HEK293 (cell line): ENCODE results near the gene ABLIM3.

ENCODE experiments used
- CTCF ChIA-PET: fragments of 350-600 bp; formaldehyde crosslinking; extraction: SDS; loops from one replicate; lab custom pipeline; 2021; ENCODE audit warnings: antibody characterized with exemption; lab: Yijun Ruan, JAX
- POLR2A ChIA-PET: fragments of 300-600 bp; formaldehyde crosslinking; extraction: SDS; loops from one replicate; lab custom pipeline; 2020; ENCODE audit warnings: antibody characterized with exemption, inconsistent platforms; lab: Yijun Ruan, JAX
- H3K27ac ChIP-seq: fragments of 200-500 bp; sonication (Bioruptor generic); 2 replicates; pipeline ENCODE4 v1.5.1; 2014; ENCODE audit warnings: low read depth, low read length, control low read depth, inconsistent platforms; ENCODE audit errors: extremely low read depth
- H3K36me3 ChIP-seq, 2 experiments: fragments of 200-500 bp in 1 of 2; sonication (Bioruptor generic) in 1 of 2; 1 replicate in 1 of 2; 2 replicates in 1 of 2; pipeline ENCODE4 v1.5.1; 2014 to 2017; ENCODE audit warnings: inconsistent platforms in 2 of 2, low read length in 2 of 2; ENCODE audit not compliant: control insufficient read depth in 2 of 2, insufficient read depth in 1 of 2
- H3K4me1 ChIP-seq: fragments of 200-500 bp; sonication (Bioruptor generic); 2 replicates; pipeline ENCODE4 v1.5.1; 2014; ENCODE audit warnings: mild to moderate bottlenecking, low read length, inconsistent platforms; ENCODE audit not compliant: control insufficient read depth, insufficient read depth
- H3K4me3 ChIP-seq: 2 replicates; pipeline ENCODE4 v1.5.1; 2011; ENCODE audit warnings: low read depth, mild to moderate bottlenecking, control low read depth, low read length, moderate library complexity
- H3K9me3 ChIP-seq: fragments of 200-500 bp; sonication (Bioruptor generic); 2 replicates; pipeline ENCODE4 v1.5.1; 2014; ENCODE audit warnings: low read depth, low read length, inconsistent platforms; ENCODE audit not compliant: control insufficient read depth, insufficient read depth
- FEZF1 ChIP-seq: fragments of 450-650 bp; formaldehyde crosslinking; IDR thresholded peaks from 2 replicates; pipeline ENCODE4 v1.5.1; 2016; ENCODE audit warnings: missing biosample characterization, missing genetic modification characterization
- HIC1 ChIP-seq: fragments of 450-650 bp; formaldehyde crosslinking; IDR thresholded peaks from 2 replicates; pipeline ENCODE4 v1.5.1; 2016; ENCODE audit warnings: missing biosample characterization, missing genetic modification characterization
- KLF16 ChIP-seq: fragments of 450-650 bp; formaldehyde crosslinking; IDR thresholded peaks from 2 replicates; pipeline ENCODE4 v1.5.1; 2017; ENCODE audit warnings: missing biosample characterization, missing genetic modification characterization
- KLF7 ChIP-seq: fragments of 450-650 bp; formaldehyde crosslinking; IDR thresholded peaks from 2 replicates; pipeline ENCODE4 v1.5.1; 2016; ENCODE audit warnings: missing biosample characterization, missing genetic modification characterization, borderline replicate concordance
- ZNF169 ChIP-seq: fragments of 450-650 bp; formaldehyde crosslinking; IDR thresholded peaks from 2 replicates; pipeline ENCODE4 v1.5.1; 2016; ENCODE audit warnings: missing biosample characterization, missing genetic modification characterization
- ZNF211 ChIP-seq: fragments of 450-650 bp; formaldehyde crosslinking; IDR thresholded peaks from 2 replicates; pipeline ENCODE4 v1.5.1; 2016; ENCODE audit warnings: low read depth, missing biosample characterization, missing genetic modification characterization
- ZNF341 ChIP-seq: fragments of 450-650 bp; formaldehyde crosslinking; IDR thresholded peaks from 2 replicates; pipeline ENCODE4; 2016; ENCODE audit warnings: low read depth, missing biosample characterization, missing genetic modification characterization
- ZNF350 ChIP-seq: fragments of 450-650 bp; formaldehyde crosslinking; IDR thresholded peaks from 2 replicates; pipeline ENCODE4 v1.5.0; 2017; ENCODE audit warnings: missing biosample characterization, mild to moderate bottlenecking, missing genetic modification characterization
- ZNF426 ChIP-seq: fragments of 450-650 bp; formaldehyde crosslinking; IDR thresholded peaks from 2 replicates; pipeline ENCODE4 v1.5.1; 2017; ENCODE audit warnings: missing biosample characterization, missing genetic modification characterization, mild to moderate bottlenecking, inconsistent platforms, moderate library complexity
- ZNF449 ChIP-seq: fragments of 450-650 bp; formaldehyde crosslinking; IDR thresholded peaks from 2 replicates; pipeline ENCODE4 v1.5.1; 2017; ENCODE audit warnings: missing biosample characterization, mild to moderate bottlenecking, missing genetic modification characterization, moderate library complexity
- ZNF610 ChIP-seq: fragments of 450-650 bp; formaldehyde crosslinking; IDR thresholded peaks from 2 replicates; pipeline ENCODE4 v1.5.1; 2016; ENCODE audit warnings: missing biosample characterization, missing genetic modification characterization, borderline replicate concordance
- ZNF645 ChIP-seq: fragments of 450-650 bp; formaldehyde crosslinking; IDR thresholded peaks from 2 replicates; pipeline ENCODE4; 2016; ENCODE audit warnings: missing biosample characterization, missing genetic modification characterization
- ZNF664 ChIP-seq: fragments of 450-650 bp; formaldehyde crosslinking; IDR thresholded peaks from 2 replicates; pipeline ENCODE4 v1.5.1; 2016; ENCODE audit warnings: missing biosample characterization, missing genetic modification characterization
- ZSCAN16 ChIP-seq: fragments of 450-650 bp; formaldehyde crosslinking; IDR thresholded peaks from 2 replicates; pipeline ENCODE4 v1.5.1; 2016; ENCODE audit warnings: missing biosample characterization, missing genetic modification characterization
- ZXDB ChIP-seq: fragments of 450-650 bp; formaldehyde crosslinking; IDR thresholded peaks from 2 replicates; pipeline ENCODE4 v1.5.1; 2016; ENCODE audit warnings: missing biosample characterization, missing genetic modification characterization
- TF ChIP-seq, protein P1 (sequence below): fragments of 450-650 bp; formaldehyde crosslinking; IDR thresholded peaks from 2 replicates; pipeline ENCODE4 v1.5.1; 2016; ENCODE audit warnings: missing biosample characterization, missing genetic modification characterization
- TF ChIP-seq, protein P2 (sequence below): fragments of 450-650 bp; formaldehyde crosslinking; optimal IDR thresholded peaks from 2 replicates; pipeline ENCODE3; 2016; ENCODE audit warnings: missing biosample characterization, mild to moderate bottlenecking, missing genetic modification characterization
- TF ChIP-seq, protein P3 (sequence below): fragments of 450-650 bp; formaldehyde crosslinking; IDR thresholded peaks from 2 replicates; pipeline ENCODE4 v1.5.1; 2016; ENCODE audit warnings: missing biosample characterization, missing genetic modification characterization

ABLIM3 gene

GRCh38 chr5:149164731-149165130 is 23.4 kb downstream of the ABLIM3 start (continued):
- no peak for TF ChIP-seq ZNF449 (tag by site-specific recombination)
- TF ChIP-seq, protein P1, sequence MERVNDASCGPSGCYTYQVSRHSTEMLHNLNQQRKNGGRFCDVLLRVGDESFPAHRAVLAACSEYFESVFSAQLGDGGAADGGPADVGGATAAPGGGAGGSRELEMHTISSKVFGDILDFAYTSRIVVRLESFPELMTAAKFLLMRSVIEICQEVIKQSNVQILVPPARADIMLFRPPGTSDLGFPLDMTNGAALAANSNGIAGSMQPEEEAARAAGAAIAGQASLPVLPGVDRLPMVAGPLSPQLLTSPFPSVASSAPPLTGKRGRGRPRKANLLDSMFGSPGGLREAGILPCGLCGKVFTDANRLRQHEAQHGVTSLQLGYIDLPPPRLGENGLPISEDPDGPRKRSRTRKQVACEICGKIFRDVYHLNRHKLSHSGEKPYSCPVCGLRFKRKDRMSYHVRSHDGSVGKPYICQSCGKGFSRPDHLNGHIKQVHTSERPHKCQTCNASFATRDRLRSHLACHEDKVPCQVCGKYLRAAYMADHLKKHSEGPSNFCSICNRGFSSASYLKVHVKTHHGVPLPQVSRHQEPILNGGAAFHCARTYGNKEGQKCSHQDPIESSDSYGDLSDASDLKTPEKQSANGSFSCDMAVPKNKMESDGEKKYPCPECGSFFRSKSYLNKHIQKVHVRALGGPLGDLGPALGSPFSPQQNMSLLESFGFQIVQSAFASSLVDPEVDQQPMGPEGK, result no peak
- TF ChIP-seq ZNF211 (tag by site-specific recombination), result no peak
- no peak for TF ChIP-seq ZNF426 (tag by site-specific recombination)
- no peak for TF ChIP-seq ZNF645
- no peak for TF ChIP-seq ZNF664 (tag by site-specific recombination)
- TF ChIP-seq ZNF169 (tag by site-specific recombination), result no peak
- no peak for TF ChIP-seq ZSCAN16 (tag by site-specific recombination)

DNA sequence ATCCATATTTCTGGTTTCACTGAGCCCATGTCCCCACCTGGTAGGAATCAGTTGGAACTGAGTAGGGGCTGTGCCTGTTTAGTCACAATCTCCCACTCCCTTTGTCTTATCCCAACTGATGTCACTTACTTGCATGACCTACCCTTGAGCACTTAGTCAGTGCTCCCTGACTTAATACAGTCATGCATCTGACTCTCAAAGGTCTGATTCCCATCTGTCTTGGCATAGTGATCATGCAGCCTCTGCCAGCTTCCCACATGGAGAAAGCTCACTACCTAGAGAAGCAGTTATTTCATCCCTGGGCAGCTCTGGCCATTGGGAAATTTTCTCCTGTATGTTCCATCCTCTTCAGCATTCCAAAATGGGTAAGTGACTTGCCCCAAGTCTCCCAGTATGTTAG is 24.8 kb downstream of the ABLIM3 start:
- no peak overlapping the region for H3K27ac ChIP-seq

More for the DNA sequence above, 24.8 kb downstream of the ABLIM3 start:
- TF ChIP-seq ZNF610 (no peak), ZNF350 (tag by site-specific recombination) (no peak), ZXDB (tag by site-specific recombination) (no peak), HIC1 (tag by site-specific recombination) (no peak), ZNF169 (tag by site-specific recombination) (no peak), FEZF1 (tag by site-specific recombination) (no peak), KLF7 (tag by site-specific recombination) (no peak), ZNF341 (no peak), KLF16 (tag by site-specific recombination) (no peak)
- TF ChIP-seq, protein P2, sequence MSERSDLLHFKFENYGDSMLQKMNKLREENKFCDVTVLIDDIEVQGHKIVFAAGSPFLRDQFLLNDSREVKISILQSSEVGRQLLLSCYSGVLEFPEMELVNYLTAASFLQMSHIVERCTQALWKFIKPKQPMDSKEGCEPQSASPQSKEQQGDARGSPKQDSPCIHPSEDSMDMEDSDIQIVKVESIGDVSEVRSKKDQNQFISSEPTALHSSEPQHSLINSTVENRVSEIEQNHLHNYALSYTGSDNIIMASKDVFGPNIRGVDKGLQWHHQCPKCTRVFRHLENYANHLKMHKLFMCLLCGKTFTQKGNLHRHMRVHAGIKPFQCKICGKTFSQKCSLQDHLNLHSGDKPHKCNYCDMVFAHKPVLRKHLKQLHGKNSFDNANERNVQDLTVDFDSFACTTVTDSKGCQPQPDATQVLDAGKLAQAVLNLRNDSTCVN (tag by site-specific recombination), result no peak
- TF ChIP-seq, protein P3, sequence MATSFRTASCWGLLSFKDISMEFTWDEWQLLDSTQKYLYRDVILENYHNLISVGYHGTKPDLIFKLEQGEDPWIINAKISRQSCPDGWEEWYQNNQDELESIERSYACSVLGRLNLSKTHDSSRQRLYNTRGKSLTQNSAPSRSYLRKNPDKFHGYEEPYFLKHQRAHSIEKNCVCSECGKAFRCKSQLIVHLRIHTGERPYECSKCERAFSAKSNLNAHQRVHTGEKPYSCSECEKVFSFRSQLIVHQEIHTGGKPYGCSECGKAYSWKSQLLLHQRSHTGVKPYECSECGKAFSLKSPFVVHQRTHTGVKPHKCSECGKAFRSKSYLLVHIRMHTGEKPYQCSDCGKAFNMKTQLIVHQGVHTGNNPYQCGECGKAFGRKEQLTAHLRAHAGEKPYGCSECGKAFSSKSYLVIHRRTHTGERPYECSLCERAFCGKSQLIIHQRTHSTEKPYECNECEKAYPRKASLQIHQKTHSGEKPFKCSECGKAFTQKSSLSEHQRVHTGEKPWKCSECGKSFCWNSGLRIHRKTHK (tag by site-specific recombination), result no peak
- TF ChIP-seq, all 188 proteins: peak for 0
- CTCF ChIA-PET, result interaction anchor here (0.7 kb wide), 1 partner anchor 26 kb away, joined by 3 read pairs; no protein-coding TSS in a partner anchor
- H3K4me3 ChIP-seq, result no peak overlapping the region
- POLR2A ChIA-PET, result no interaction called here
- H3K4me1 ChIP-seq, result no peaks in the 10 kb centered on the region
- H3K36me3 ChIP-seq, result no peaks in the 10 kb centered on the region
- no peaks in the 10 kb centered on the region for H3K9me3 ChIP-seq
